ENCODE results near the gene FHIT.

Gene FHIT

DNA sequence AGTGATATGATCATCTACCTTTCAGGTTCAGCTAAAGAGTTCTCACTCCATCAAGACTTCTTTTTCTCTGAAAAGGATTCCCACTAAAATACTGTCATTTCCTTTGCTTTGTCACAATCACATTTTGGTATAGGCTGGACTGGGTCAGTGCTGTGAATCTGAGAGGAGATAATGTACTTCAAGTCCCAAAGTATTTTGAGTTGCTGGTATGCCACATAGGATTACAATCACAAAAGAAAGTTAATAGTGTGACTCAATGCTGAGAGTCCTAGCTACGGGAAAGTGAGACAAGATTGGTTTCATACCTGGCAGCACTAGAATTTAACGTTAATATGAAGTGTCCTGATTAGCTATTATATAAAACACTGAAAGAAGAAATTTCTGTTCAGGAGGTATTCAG lies 1073.5 kb downstream of the FHIT start:
- Histone ChIP-seq H3K9me3 (ENCODE audit: control insufficient read depth in 1 of 2, low read length in 2 of 2) (no peaks in the 10 kb centered on the region), H3K27ac (ENCODE audit: low read depth, low read length) (no peak overlapping the region), H3K9ac (ENCODE audit: low read depth in 1 of 2, low read length in 2 of 2) (no peak overlapping the region), H3K36me3 (ENCODE audit: control insufficient read depth in 1 of 2, insufficient read depth in 2 of 2, low read length in 2 of 2) (no peaks in the 10 kb centered on the region), H3K4me3 (ENCODE audit: low read depth in 1 of 2, low read length in 2 of 2) (no peak overlapping the region), H3K27me3 (ENCODE audit: control insufficient read depth in 1 of 2, insufficient read depth in 2 of 2, low read length in 2 of 2) (no peaks in the 10 kb centered on the region), H3K4me1 (ENCODE audit: control insufficient read depth in 1 of 2, insufficient read depth in 2 of 2, low read length in 2 of 2) (no peaks in the 10 kb centered on the region)

DNA sequence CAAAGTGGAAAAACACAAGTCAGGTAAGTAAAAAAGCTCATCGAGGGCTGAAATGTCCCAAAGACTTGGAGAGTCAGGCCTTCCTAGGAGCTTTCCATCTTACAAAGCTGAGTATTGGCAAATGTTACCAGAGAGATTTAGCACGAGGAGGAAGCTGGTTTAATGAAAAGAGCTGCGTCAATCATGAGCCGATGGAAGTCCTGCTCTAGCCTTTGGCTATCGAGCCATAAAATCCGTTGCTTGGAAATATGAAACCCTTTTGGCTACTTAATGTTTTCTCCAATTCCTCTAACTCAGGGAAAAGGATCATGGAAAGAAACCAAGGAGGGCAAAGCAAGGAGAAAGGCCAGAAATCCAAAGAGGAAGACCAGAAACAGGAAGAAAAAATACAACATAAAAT lies 1074.6 kb downstream of the FHIT start:
- Histone ChIP-seq H3K9ac (ENCODE audit: low read depth in 1 of 2, low read length in 2 of 2) (no peak overlapping the region), H3K27ac (ENCODE audit: low read depth, low read length) (no peak overlapping the region), H3K27me3 (ENCODE audit: control insufficient read depth in 1 of 2, insufficient read depth in 2 of 2, low read length in 2 of 2) (no peaks in the 10 kb centered on the region), H3K4me3 (ENCODE audit: low read depth in 1 of 2, low read length in 2 of 2) (no peak overlapping the region), H3K36me3 (ENCODE audit: control insufficient read depth in 1 of 2, insufficient read depth in 2 of 2, low read length in 2 of 2) (no peaks in the 10 kb centered on the region), H3K9me3 (ENCODE audit: control insufficient read depth in 1 of 2, low read length in 2 of 2) (no peaks in the 10 kb centered on the region), H3K4me1 (ENCODE audit: control insufficient read depth in 1 of 2, insufficient read depth in 2 of 2, low read length in 2 of 2) (no peaks in the 10 kb centered on the region)

- Histone ChIP-seq H3K9me3 (ENCODE audit: control insufficient read depth in 1 of 2, low read length in 2 of 2) (no peaks in the 10 kb centered on the region), H3K36me3 (ENCODE audit: control insufficient read depth in 1 of 2, insufficient read depth in 2 of 2, low read length in 2 of 2) (no peaks in the 10 kb centered on the region), H3K27ac (ENCODE audit: low read depth, low read length) (no peak overlapping the region), H3K9ac (ENCODE audit: low read depth in 1 of 2, low read length in 2 of 2) (no peak overlapping the region), H3K4me3 (ENCODE audit: low read depth in 1 of 2, low read length in 2 of 2) (no peak overlapping the region), H3K27me3 (ENCODE audit: control insufficient read depth in 1 of 2, insufficient read depth in 2 of 2, low read length in 2 of 2) (no peaks in the 10 kb centered on the region), H3K4me1 (ENCODE audit: control insufficient read depth in 1 of 2, insufficient read depth in 2 of 2, low read length in 2 of 2) (no peaks in the 10 kb centered on the region)
Measured at GRCh38 chr3:60175680-60176079, 1075.6 kb downstream of the FHIT start.

DNA sequence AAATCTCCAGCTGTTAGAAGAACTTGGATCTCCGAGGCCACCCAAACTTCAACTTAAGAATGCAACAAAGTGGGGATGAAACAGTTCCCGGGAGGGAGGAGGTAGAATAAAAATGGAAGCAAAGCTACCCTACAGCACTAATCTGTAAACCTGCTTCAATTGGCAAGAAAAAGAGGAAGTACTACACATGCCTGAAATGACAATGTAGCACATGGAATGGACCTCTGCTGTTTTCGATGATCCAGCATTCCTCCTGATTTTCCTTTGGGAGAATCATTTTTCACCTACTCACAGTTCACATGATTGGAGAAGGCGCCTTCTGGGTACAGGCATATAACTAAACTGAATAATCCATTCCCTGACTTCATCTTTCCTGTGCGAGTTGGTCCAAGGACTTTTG lies 1081.5 kb downstream of the FHIT start:
- Histone ChIP-seq H3K4me1 (ENCODE audit: control insufficient read depth in 1 of 2, insufficient read depth in 2 of 2, low read length in 2 of 2) (no peaks in the 10 kb centered on the region), H3K9ac (ENCODE audit: low read depth in 1 of 2, low read length in 2 of 2) (no peak overlapping the region), H3K27ac (ENCODE audit: low read depth, low read length) (no peak overlapping the region), H3K27me3 (ENCODE audit: control insufficient read depth in 1 of 2, insufficient read depth in 2 of 2, low read length in 2 of 2) (no peaks in the 10 kb centered on the region), H3K4me3 (ENCODE audit: low read depth in 1 of 2, low read length in 2 of 2) (no peak overlapping the region), H3K36me3 (ENCODE audit: control insufficient read depth in 1 of 2, insufficient read depth in 2 of 2, low read length in 2 of 2) (no peaks in the 10 kb centered on the region), H3K9me3 (ENCODE audit: control insufficient read depth in 1 of 2, low read length in 2 of 2) (no peaks in the 10 kb centered on the region)

- no peaks in the 10 kb centered on the region for H3K36me3 ChIP-seq (ENCODE audit: control insufficient read depth in 1 of 2, insufficient read depth in 2 of 2, low read length in 2 of 2)
- H3K9ac ChIP-seq (ENCODE audit: low read depth in 1 of 2, low read length in 2 of 2) = no peak overlapping the region
- H3K27me3 ChIP-seq (ENCODE audit: control insufficient read depth in 1 of 2, insufficient read depth in 2 of 2, low read length in 2 of 2) = no peaks in the 10 kb centered on the region
- no peaks in the 10 kb centered on the region for H3K9me3 ChIP-seq (ENCODE audit: control insufficient read depth in 1 of 2, low read length in 2 of 2)
- H3K4me1 ChIP-seq (ENCODE audit: control insufficient read depth in 1 of 2, insufficient read depth in 2 of 2, low read length in 2 of 2) = no peaks in the 10 kb centered on the region
- no peak overlapping the region for H3K27ac ChIP-seq (ENCODE audit: low read depth, low read length)
- no peak overlapping the region for H3K4me3 ChIP-seq (ENCODE audit: low read depth in 1 of 2, low read length in 2 of 2)
Measured at GRCh38 chr3:60167186-60167585, 1084.1 kb downstream of the FHIT start.

GRCh38 chr3:60160822-60161748 lies 1090.2 kb downstream of the FHIT start:
- Histone ChIP-seq H3K27ac (ENCODE audit: low read depth, low read length) (no peak overlapping the region), H3K4me1 (ENCODE audit: control insufficient read depth in 1 of 2, insufficient read depth in 2 of 2, low read length in 2 of 2) (no peaks in the 10 kb centered on the region), H3K4me3 (ENCODE audit: low read depth in 1 of 2, low read length in 2 of 2) (no peak overlapping the region), H3K9me3 (ENCODE audit: control insufficient read depth in 1 of 2, low read length in 2 of 2) (no peaks in the 10 kb centered on the region), H3K9ac (ENCODE audit: low read depth in 1 of 2, low read length in 2 of 2) (no peak overlapping the region), H3K36me3 (ENCODE audit: control insufficient read depth in 1 of 2, insufficient read depth in 2 of 2, low read length in 2 of 2) (no peaks in the 10 kb centered on the region), H3K27me3 (ENCODE audit: control insufficient read depth in 1 of 2, insufficient read depth in 2 of 2, low read length in 2 of 2) (no peaks in the 10 kb centered on the region)

GRCh38 chr3:60160111-60160821 lies 1091.0 kb downstream of the FHIT start:
- Histone ChIP-seq H3K4me3 (ENCODE audit: low read depth in 1 of 2, low read length in 2 of 2) (no peak overlapping the region), H3K27me3 (ENCODE audit: control insufficient read depth in 1 of 2, insufficient read depth in 2 of 2, low read length in 2 of 2) (no peaks in the 10 kb centered on the region), H3K4me1 (ENCODE audit: control insufficient read depth in 1 of 2, insufficient read depth in 2 of 2, low read length in 2 of 2) (no peaks in the 10 kb centered on the region), H3K9ac (ENCODE audit: low read depth in 1 of 2, low read length in 2 of 2) (no peak overlapping the region), H3K36me3 (ENCODE audit: control insufficient read depth in 1 of 2, insufficient read depth in 2 of 2, low read length in 2 of 2) (no peaks in the 10 kb centered on the region), H3K27ac (ENCODE audit: low read depth, low read length) (no peak overlapping the region), H3K9me3 (ENCODE audit: control insufficient read depth in 1 of 2, low read length in 2 of 2) (no peaks in the 10 kb centered on the region)

- Histone ChIP-seq H3K27me3 (ENCODE audit: control insufficient read depth in 1 of 2, insufficient read depth in 2 of 2, low read length in 2 of 2) (no peaks in the 10 kb centered on the region), H3K9me3 (ENCODE audit: control insufficient read depth in 1 of 2, low read length in 2 of 2) (no peaks in the 10 kb centered on the region), H3K4me1 (ENCODE audit: control insufficient read depth in 1 of 2, insufficient read depth in 2 of 2, low read length in 2 of 2) (no peaks in the 10 kb centered on the region), H3K36me3 (ENCODE audit: control insufficient read depth in 1 of 2, insufficient read depth in 2 of 2, low read length in 2 of 2) (no peaks in the 10 kb centered on the region), H3K4me3 (ENCODE audit: low read depth in 1 of 2, low read length in 2 of 2) (no peak overlapping the region), H3K9ac (ENCODE audit: low read depth in 1 of 2, low read length in 2 of 2) (no peak overlapping the region), H3K27ac (ENCODE audit: low read depth, low read length) (no peak overlapping the region)
Measured at GRCh38 chr3:60158035-60158434, 1093.2 kb downstream of the FHIT start.

GRCh38 chr3:60154011-60154410 lies 1097.2 kb downstream of the FHIT start:
- no peak overlapping the region for H3K4me3 ChIP-seq (ENCODE audit: low read depth in 1 of 2, low read length in 2 of 2)
- H3K27ac ChIP-seq (ENCODE audit: low read depth, low read length) = no peak overlapping the region
- H3K4me1 ChIP-seq (ENCODE audit: control insufficient read depth in 1 of 2, insufficient read depth in 2 of 2, low read length in 2 of 2) = no peaks in the 10 kb centered on the region
- H3K9me3 ChIP-seq (ENCODE audit: control insufficient read depth in 1 of 2, low read length in 2 of 2) = no peaks in the 10 kb centered on the region
- no peaks in the 10 kb centered on the region for H3K36me3 ChIP-seq (ENCODE audit: control insufficient read depth in 1 of 2, insufficient read depth in 2 of 2, low read length in 2 of 2)
- no peak overlapping the region for H3K9ac ChIP-seq (ENCODE audit: low read depth in 1 of 2, low read length in 2 of 2)
- no peaks in the 10 kb centered on the region for H3K27me3 ChIP-seq (ENCODE audit: control insufficient read depth in 1 of 2, insufficient read depth in 2 of 2, low read length in 2 of 2)

DNA sequence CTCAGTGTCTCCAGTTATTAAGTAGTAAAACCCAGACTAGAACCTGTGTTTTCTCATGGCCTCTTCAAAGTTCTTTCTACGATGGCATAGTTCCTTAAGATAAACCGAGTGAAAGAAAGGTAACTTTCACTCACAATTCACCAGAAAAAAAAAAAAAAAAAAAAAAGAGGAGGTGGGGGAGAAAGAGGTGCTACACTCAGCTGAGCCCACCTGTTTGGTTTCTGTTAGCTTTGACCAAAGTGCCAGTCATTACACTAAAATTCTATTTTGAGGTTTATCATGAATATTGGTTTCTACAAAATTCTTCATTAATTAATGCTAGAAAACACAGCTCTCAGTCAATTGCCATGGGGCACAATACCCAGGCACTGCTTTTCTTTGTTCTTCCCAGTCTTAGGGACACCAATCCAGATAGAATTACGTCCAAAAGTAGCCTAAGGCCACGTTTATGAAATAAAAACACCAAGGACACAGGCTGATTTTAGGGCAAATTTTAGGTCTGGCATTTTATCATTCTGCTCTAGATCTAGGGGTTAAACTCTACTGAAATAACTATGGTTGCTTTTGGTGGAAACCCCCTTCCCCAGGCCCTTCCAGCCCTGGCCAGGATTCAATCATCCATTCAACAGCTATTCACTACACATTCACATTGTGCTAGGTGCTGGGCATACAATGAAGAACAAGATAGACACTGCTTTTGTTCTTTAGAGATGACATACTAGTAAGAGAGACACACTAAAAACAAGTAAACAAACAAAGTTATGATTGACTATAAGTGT lies 1097.8 kb downstream of the FHIT start:
- Histone ChIP-seq H3K27ac (ENCODE audit: low read depth, low read length) (no peak overlapping the region), H3K4me1 (ENCODE audit: control insufficient read depth in 1 of 2, insufficient read depth in 2 of 2, low read length in 2 of 2) (no peaks in the 10 kb centered on the region), H3K36me3 (ENCODE audit: control insufficient read depth in 1 of 2, insufficient read depth in 2 of 2, low read length in 2 of 2) (no peaks in the 10 kb centered on the region), H3K9me3 (ENCODE audit: control insufficient read depth in 1 of 2, low read length in 2 of 2) (no peaks in the 10 kb centered on the region), H3K27me3 (ENCODE audit: control insufficient read depth in 1 of 2, insufficient read depth in 2 of 2, low read length in 2 of 2) (no peaks in the 10 kb centered on the region), H3K9ac (ENCODE audit: low read depth in 1 of 2, low read length in 2 of 2) (no peak overlapping the region), H3K4me3 (ENCODE audit: low read depth in 1 of 2, low read length in 2 of 2) (no peak overlapping the region)

Measured in duodenal mucosa (tissue), 2 donors.